ENCODE results near the gene PAAF1.
"Not testable (repeated sequence)": the region's sequence is repeated elsewhere in the genome, so short reads cannot be mapped to it uniquely, and the experiment has no call there.

The PAAF1 gene

GRCh38 chr11:73883856-73884255, 7.1 kb downstream of the PAAF1 start:
- no peak for DNase-seq (ENCODE audit: low spot score)

GRCh38 chr11:73888244-73888643, 11.4 kb downstream of the PAAF1 start:
- no peak for DNase-seq (ENCODE audit: low spot score)

- DNase-seq (ENCODE audit: low spot score), result no peak
Measured at GRCh38 chr11:73889019-73889418, 12.2 kb downstream of the PAAF1 start.

GRCh38 chr11:73889536-73889935, 12.7 kb downstream of the PAAF1 start:
- DNase-seq (ENCODE audit: low spot score), result no peak

GRCh38 chr11:73893041-73893440, 16.2 kb downstream of the PAAF1 start:
- DNase-seq (ENCODE audit: low spot score), result no peak

GRCh38 chr11:73894725-73895335, 18.0 kb downstream of the PAAF1 start:
- no peak for DNase-seq (ENCODE audit: low spot score)

GRCh38 chr11:73902303-73902702, 25.5 kb downstream of the PAAF1 start:
- DNase-seq (ENCODE audit: low spot score), result peak; percentile 29

- peak; percentile 44 for DNase-seq (ENCODE audit: low spot score)
Measured at GRCh38 chr11:73907191-73907590, 30.4 kb downstream of the PAAF1 start.

GRCh38 chr11:73912026-73912425, 35.2 kb downstream of the PAAF1 start:
- no peak for DNase-seq (ENCODE audit: low spot score)

- no peak for DNase-seq (ENCODE audit: low spot score)
Measured at GRCh38 chr11:73913472-73913871, 36.7 kb downstream of the PAAF1 start.

- DNase-seq (ENCODE audit: low spot score), result no peak
Measured at GRCh38 chr11:73914284-73914683, 37.5 kb downstream of the PAAF1 start.

- DNase-seq (ENCODE audit: low spot score), result no peak
Measured at GRCh38 chr11:73916435-73916834, 39.6 kb downstream of the PAAF1 start.

- DNase-seq (ENCODE audit: low spot score), result no peak
Measured at GRCh38 chr11:73921180-73921579, 44.4 kb downstream of the PAAF1 start.

- DNase-seq (ENCODE audit: low spot score), result no peak
Measured at GRCh38 chr11:73929388-73929787, 52.6 kb downstream of the PAAF1 start.

- peak; percentile 55 for DNase-seq (ENCODE audit: low spot score)
Measured at GRCh38 chr11:73931039-73931645, 54.3 kb downstream of the PAAF1 start.

- no peak for DNase-seq (ENCODE audit: low spot score)
Measured at GRCh38 chr11:73931951-73932350, 55.2 kb downstream of the PAAF1 start.

- DNase-seq (ENCODE audit: low spot score), result no peak
Measured at GRCh38 chr11:73932781-73933180, 56.0 kb downstream of the PAAF1 start.

- DNase-seq (ENCODE audit: low spot score), result not testable (repeated sequence)
Measured at GRCh38 chr11:73936047-73936446, 59.2 kb downstream of the PAAF1 start.

GRCh38 chr11:73939096-73939495, 62.3 kb downstream of the PAAF1 start:
- DNase-seq (ENCODE audit: low spot score), result no peak

GRCh38 chr11:73940801-73941570, 64.2 kb downstream of the PAAF1 start:
- DNase-seq (ENCODE audit: low spot score), result no peak

GRCh38 chr11:73942010-73942409, 65.2 kb downstream of the PAAF1 start:
- DNase-seq (ENCODE audit: low spot score), result no peak

- DNase-seq (ENCODE audit: low spot score), result no peak
Measured at GRCh38 chr11:73944085-73944484, 67.3 kb downstream of the PAAF1 start.

- no peak for DNase-seq (ENCODE audit: low spot score)
Measured at GRCh38 chr11:73944901-73945300, 68.1 kb downstream of the PAAF1 start.
